Retinal pigment epithelial cell (primary cell): ENCODE results near the gene LIMA1.
A peak's percentile ranks its signal among the peaks of the same experiment; 100 is the strongest.

Source experiments
- DNase-seq: peaks from one replicate; pipeline ENCODE4 v3.0.0-alpha.2; 2010; ENCODE audit warnings: low read depth
- H3K4me3 ChIP-seq: 2 replicates; pipeline ENCODE4 v1.5.1; 2011; ENCODE audit warnings: mild to moderate bottlenecking, low read length, control low read depth, moderate library complexity
- CTCF ChIP-seq: conservative IDR thresholded peaks from 2 replicates; pipeline ENCODE4 v1.5.1; 2011; ENCODE audit warnings: low read depth, low read length, control low read depth, inconsistent platforms

Gene LIMA1

GRCh38 chr12:50132505-50133135, 150.7 kb downstream of the LIMA1 start:
- no peak for DNase-seq
- TF ChIP-seq CTCF: peak; percentile 60

GRCh38 chr12:50129290-50129689, 154.0 kb downstream of the LIMA1 start:
- no peak overlapping the region for H3K4me3 ChIP-seq
- no peak for TF ChIP-seq CTCF
- no peak for DNase-seq

More at GRCh38 chr12:50132505-50133135, 150.7 kb downstream of the LIMA1 start:
- no peak overlapping the region for H3K4me3 ChIP-seq

- no peak overlapping the region for H3K4me3 ChIP-seq
- no peak for DNase-seq
- no peak for TF ChIP-seq CTCF
Measured at GRCh38 chr12:50127546-50127945, 155.8 kb downstream of the LIMA1 start.
